Prostate gland (tissue), 2 donors: ENCODE results near the gene PGM5.
"Not testable (repeated sequence)": the region's sequence is repeated elsewhere in the genome, so short reads cannot be mapped to it uniquely, and the experiment has no call there.

ENCODE experiments used
- POLR2A ChIP-seq: fragments of 450-650 bp; IDR thresholded peaks from one replicate; pipeline ENCODE4 v1.6.1; 2016; ENCODE audit warnings: antibody characterized with exemption, mild to moderate bottlenecking
- POLR2AphosphoS5 ChIP-seq: sonication (generic); formaldehyde crosslinking; IDR thresholded peaks from one replicate; pipeline ENCODE4 v1.6.1; 2017; ENCODE audit warnings: antibody characterized with exemption
- TF ChIP-seq, protein P1 (sequence below), 4 experiments: fragments of 200-600 bp in 2 of 4; fragments of 450-650 bp in 2 of 4; sonication (generic) in 2 of 4; IDR thresholded peaks; 1 replicate in 3 of 4; 2 replicates in 1 of 4; pipeline ENCODE4 v1.5.1; 2016 to 2019; ENCODE audit warnings: antibody characterized with exemption in 4 of 4, mild to moderate bottlenecking in 2 of 4, moderate library complexity in 2 of 4

DNA sequence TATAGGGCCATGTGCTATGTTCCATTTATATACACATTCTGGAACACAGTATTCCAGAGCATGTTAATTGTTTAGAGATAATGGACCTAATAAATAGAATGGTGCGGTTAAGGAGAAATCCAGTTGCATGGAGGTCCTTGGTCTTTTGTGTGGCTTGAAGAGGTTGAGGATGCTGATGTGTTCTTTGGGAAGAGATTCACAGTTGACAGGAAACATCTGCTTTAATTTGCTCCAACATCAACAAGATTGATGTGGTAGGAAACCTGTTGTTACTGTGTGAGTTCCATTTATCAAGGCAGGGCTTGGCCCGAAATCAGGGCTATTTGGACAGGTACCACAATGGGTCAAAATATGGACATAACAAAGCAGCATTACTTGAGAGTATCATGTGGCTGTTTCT, 56.3 kb downstream of the PGM5 start:
- not testable (repeated sequence) for TF ChIP-seq POLR2A, POLR2AphosphoS5
- TF ChIP-seq, protein P1, sequence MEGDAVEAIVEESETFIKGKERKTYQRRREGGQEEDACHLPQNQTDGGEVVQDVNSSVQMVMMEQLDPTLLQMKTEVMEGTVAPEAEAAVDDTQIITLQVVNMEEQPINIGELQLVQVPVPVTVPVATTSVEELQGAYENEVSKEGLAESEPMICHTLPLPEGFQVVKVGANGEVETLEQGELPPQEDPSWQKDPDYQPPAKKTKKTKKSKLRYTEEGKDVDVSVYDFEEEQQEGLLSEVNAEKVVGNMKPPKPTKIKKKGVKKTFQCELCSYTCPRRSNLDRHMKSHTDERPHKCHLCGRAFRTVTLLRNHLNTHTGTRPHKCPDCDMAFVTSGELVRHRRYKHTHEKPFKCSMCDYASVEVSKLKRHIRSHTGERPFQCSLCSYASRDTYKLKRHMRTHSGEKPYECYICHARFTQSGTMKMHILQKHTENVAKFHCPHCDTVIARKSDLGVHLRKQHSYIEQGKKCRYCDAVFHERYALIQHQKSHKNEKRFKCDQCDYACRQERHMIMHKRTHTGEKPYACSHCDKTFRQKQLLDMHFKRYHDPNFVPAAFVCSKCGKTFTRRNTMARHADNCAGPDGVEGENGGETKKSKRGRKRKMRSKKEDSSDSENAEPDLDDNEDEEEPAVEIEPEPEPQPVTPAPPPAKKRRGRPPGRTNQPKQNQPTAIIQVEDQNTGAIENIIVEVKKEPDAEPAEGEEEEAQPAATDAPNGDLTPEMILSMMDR (IDR thresholded peaks at IDR 0.05) = not testable (repeated sequence)
